GM12878 (cell line): ENCODE results near the gene C1QTNF9. TPM values are rescaled to one million over a fixed set of nuclear protein-coding genes. Genes with fewer than 3 reads are reported as not detected.

ENCODE experiments used
- BACH1 ChIP-seq: fragments of 450-650 bp; IDR thresholded peaks from 2 replicates; pipeline ENCODE4 v1.6.1; 2017; ENCODE audit warnings: mild to moderate bottlenecking, borderline replicate concordance
- BHLHE40 ChIP-seq, 2 experiments: fragments of 450-650 bp in 1 of 2; IDR thresholded peaks; 2 replicates each; pipeline ENCODE4 v1.6.1; 2011 to 2017; ENCODE audit warnings: low read depth in 2 of 2, borderline replicate concordance in 1 of 2, improper control_type of control experiment in 1 of 2, low read length in 1 of 2, mild to moderate bottlenecking in 1 of 2
- CEBPZ ChIP-seq: fragments of 150-350 bp; IDR thresholded peaks from 2 replicates; pipeline ENCODE4 v1.6.1; 2016; ENCODE audit warnings: low read depth, low read length
- FOXK2 ChIP-seq: fragments of 450-650 bp; IDR thresholded peaks from 2 replicates; pipeline ENCODE4 v1.6.1; 2017; ENCODE audit warnings: mild to moderate bottlenecking, moderate library complexity
- HCFC1 ChIP-seq: fragments of 150-350 bp; IDR thresholded peaks from 2 replicates; pipeline ENCODE4 v1.6.1; 2014; ENCODE audit warnings: low read length
- MTA3 ChIP-seq: IDR thresholded peaks from 2 replicates; pipeline ENCODE4 v1.6.1; 2012; ENCODE audit warnings: low read length, inconsistent platforms, borderline replicate concordance
- NBN ChIP-seq: fragments of 450-650 bp; IDR thresholded peaks from 2 replicates; pipeline ENCODE4 v1.6.1; 2016
- NR2F1 ChIP-seq: fragments of 450-650 bp; conservative IDR thresholded peaks from 2 replicates; pipeline ENCODE4 v1.6.1; 2017; ENCODE audit warnings: mild to moderate bottlenecking
- PAX5 ChIP-seq: IDR thresholded peaks from 2 replicates; pipeline ENCODE4 v1.6.1; 2011; ENCODE audit warnings: low read depth, low read length, borderline replicate concordance
- PAX8 ChIP-seq: fragments of 450-650 bp; IDR thresholded peaks from 2 replicates; pipeline ENCODE4 v1.6.1; 2017; ENCODE audit warnings: mild to moderate bottlenecking, moderate library complexity
- POU2F2 ChIP-seq: IDR thresholded peaks from 3 replicates; pipeline ENCODE4 v1.6.1; 2011; ENCODE audit warnings: low read depth, mild to moderate bottlenecking, low read length, borderline replicate concordance
- PRDM15 ChIP-seq: fragments of 450-650 bp; formaldehyde crosslinking; IDR thresholded peaks from 2 replicates; pipeline ENCODE4 v1.4.0; 2020; ENCODE audit warnings: mild to moderate bottlenecking, moderate library complexity
- RUNX3 ChIP-seq: IDR thresholded peaks from 2 replicates; pipeline ENCODE4 v1.6.1; 2012; ENCODE audit warnings: low read length, inconsistent platforms
- SREBF2 ChIP-seq: IDR thresholded peaks from 2 replicates; pipeline ENCODE4 v1.6.1; 2012; ENCODE audit warnings: mild to moderate bottlenecking, low read length
- TAF1 ChIP-seq: IDR thresholded peaks from 2 replicates; pipeline ENCODE4 v1.6.1; 2011; ENCODE audit warnings: mild to moderate bottlenecking, low read depth, low read length, borderline replicate concordance
- ZBTB11 ChIP-seq: fragments of 450-650 bp; formaldehyde crosslinking; IDR thresholded peaks from 2 replicates; pipeline ENCODE4 v1.5.0; 2022; ENCODE audit warnings: mild to moderate bottlenecking, missing genetic modification characterization
- polyA plus RNA-seq, 11 experiments: library from polyadenylated mRNA; depleted of rRNA in 4 of 11; unstranded in 6 of 11; stranded (reverse) in 5 of 11; fragments of >200 nt; fragmentation: Nextera tagmentation in 4 of 11; fragmentation: Illumina TruSeq in 1 of 11; extraction: Ambion mirVana in 4 of 11; extraction: Trizol in 1 of 11; gene quantifications; 1 replicate in 1 of 11; 2 replicates in 10 of 11; pipeline versions ENCODE4 v1.2.1 to v1.2.3, GENCODE V29; 2011 to 2016; ENCODE audit warnings: inconsistent platforms in 2 of 11, missing spikeins in 2 of 11, low read depth in 1 of 11
- total RNA-seq, 4 experiments: library from RNA; depleted of rRNA in 3 of 4; stranded (reverse); fragments of >200 nt in 3 of 4; fragmentation: Illumina TruSeq in 1 of 4; extraction: Trizol in 1 of 4; gene quantifications; 2 replicates each; pipeline versions ENCODE4 v1.2.1 to v1.2.3, GENCODE V29; 2013 to 2021
- TF ChIP-seq, protein P1 (sequence below): fragments of 450-650 bp; IDR thresholded peaks from 2 replicates; pipeline ENCODE4 v1.6.1; 2017; ENCODE audit warnings: borderline replicate concordance

Gene C1QTNF9
- total and polyA plus RNA-seq, 10 of the 15 experiments (the other 5 are each of a cell fraction or from before 2014, with no cell fraction given): not detected

GRCh38 chr13:24274452-24275021 is 34.8 kb upstream of the C1QTNF9 start (continued):
- no peak for TF ChIP-seq SREBF2
- TF ChIP-seq PRDM15 (CRISPR knock-in tag): no peak
- TF ChIP-seq NBN: peak; percentile 88
- peak; percentile 36; the same call in 1 of the 2 replicates for TF ChIP-seq BACH1
- no peak for TF ChIP-seq HCFC1
- TF ChIP-seq FOXK2: no peak
- TF ChIP-seq PAX8: no peak
- TF ChIP-seq POU2F2: peak; percentile 39; the same call in 1 of the 3 replicates
- TF ChIP-seq MTA3: peak; percentile 89
- no peak; the same call in 1 of the 2 replicates for TF ChIP-seq NR2F1
- peak; percentile 99 for TF ChIP-seq PAX5
- TF ChIP-seq, protein P1, sequence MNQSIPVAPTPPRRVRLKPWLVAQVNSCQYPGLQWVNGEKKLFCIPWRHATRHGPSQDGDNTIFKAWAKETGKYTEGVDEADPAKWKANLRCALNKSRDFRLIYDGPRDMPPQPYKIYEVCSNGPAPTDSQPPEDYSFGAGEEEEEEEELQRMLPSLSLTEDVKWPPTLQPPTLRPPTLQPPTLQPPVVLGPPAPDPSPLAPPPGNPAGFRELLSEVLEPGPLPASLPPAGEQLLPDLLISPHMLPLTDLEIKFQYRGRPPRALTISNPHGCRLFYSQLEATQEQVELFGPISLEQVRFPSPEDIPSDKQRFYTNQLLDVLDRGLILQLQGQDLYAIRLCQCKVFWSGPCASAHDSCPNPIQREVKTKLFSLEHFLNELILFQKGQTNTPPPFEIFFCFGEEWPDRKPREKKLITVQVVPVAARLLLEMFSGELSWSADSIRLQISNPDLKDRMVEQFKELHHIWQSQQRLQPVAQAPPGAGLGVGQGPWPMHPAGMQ: no peak
- TF ChIP-seq ZBTB11: no peak
- peak; percentile 33; the same call in 1 of the 2 replicates for TF ChIP-seq TAF1
- no peak for TF ChIP-seq CEBPZ
- peak; percentile 85 to 91 for TF ChIP-seq BHLHE40 (IDR thresholded peaks at IDR 0.05; ENCODE audit: borderline replicate concordance in 1 of 2, low read depth in 2 of 2, low read length in 1 of 2)
- peak; percentile 74 for TF ChIP-seq RUNX3
